Measurements from ENCODE around the gene BCL6.

GRCh38 chr3:187709155-187709554 lies 36.1 kb downstream of the BCL6 start:
- no peak for TF ChIP-seq CTCF (IDR thresholded peaks at IDR 0.05)
- no peak for TF ChIP-seq FOXJ3 (CRISPR knock-in tag; IDR thresholded peaks at IDR 0.05; ENCODE audit: borderline replicate concordance)
- no peak for TF ChIP-seq MAX (CRISPR knock-in tag; IDR thresholded peaks at IDR 0.05)
- TF ChIP-seq NR3C1 (CRISPR knock-in tag; conservative IDR thresholded peaks at IDR 0.05; ENCODE audit: low read depth) = no peak
- TF ChIP-seq USF2 (CRISPR knock-in tag; IDR thresholded peaks at IDR 0.05) = no peak
- no peak for TF ChIP-seq ATF1 (CRISPR knock-in tag; IDR thresholded peaks at IDR 0.05)
- TF ChIP-seq E2F5 (CRISPR knock-in tag; IDR thresholded peaks at IDR 0.05) = no peak
- TF ChIP-seq ZNF532 (CRISPR knock-in tag; IDR thresholded peaks at IDR 0.05; ENCODE audit: borderline replicate concordance) = no peak
- no peak for TF ChIP-seq CREB1 (CRISPR knock-in tag; IDR thresholded peaks at IDR 0.05)
- TF ChIP-seq ATF2 (CRISPR knock-in tag; IDR thresholded peaks at IDR 0.05; ENCODE audit: borderline replicate concordance, low read depth) = no peak
- TF ChIP-seq ATF3 (CRISPR knock-in tag; conservative IDR thresholded peaks at IDR 0.05) = no peak
- no peak for TF ChIP-seq ETV6 (CRISPR knock-in tag; IDR thresholded peaks at IDR 0.05)
- TF ChIP-seq ZBTB21 (CRISPR knock-in tag; IDR thresholded peaks at IDR 0.05; ENCODE audit: borderline replicate concordance) = no peak
- TF ChIP-seq MXD4 (CRISPR knock-in tag; IDR thresholded peaks at IDR 0.05; ENCODE audit: borderline replicate concordance) = no peak

Data from WTC11 (cell line).